CD8-positive, alpha-beta memory T cell (primary cell): ENCODE results near the gene CDCA4. TPM values are rescaled to one million over a fixed set of nuclear protein-coding genes. Genes with fewer than 3 reads are reported as not detected.

ENCODE experiments used
- CTCF ChIA-PET: fragments of 350-600 bp; sonication (Branson Sonifier 250); formaldehyde crosslinking; loops from one replicate; lab custom pipeline; 2021; ENCODE audit warnings: antibody characterized with exemption; lab: Charles Lee
- POLR2A ChIA-PET: fragments of 350-600 bp; sonication (Branson Sonifier 250); formaldehyde crosslinking; loops from one replicate; lab custom pipeline; 2021; ENCODE audit warnings: antibody characterized with exemption; lab: Charles Lee
- DNase-seq, 5 donors: peaks; one replicate each; pipeline versions ENCODE4 v3.0.0 to v3.0.0-alpha.2; 2020 to 2022; ENCODE audit warnings: mixed read lengths in 1 of 5
- H3K27ac ChIP-seq: one replicate; pipeline ENCODE4 v1.7.0; 2013; ENCODE audit warnings: low read depth, mild to moderate bottlenecking, low read length, moderate library complexity
- H3K27me3 ChIP-seq: 2 replicates; pipeline ENCODE4 v1.7.0; 2013; ENCODE audit warnings: low read length, mild to moderate bottlenecking; ENCODE audit not compliant: insufficient read depth, poor library complexity, severe bottlenecking
- H3K36me3 ChIP-seq: 2 replicates; pipeline ENCODE4 v1.7.0; 2013; ENCODE audit warnings: mild to moderate bottlenecking, low read length, moderate library complexity; ENCODE audit not compliant: insufficient read depth
- H3K4me1 ChIP-seq: 2 replicates; pipeline ENCODE4 v1.7.0; 2013; ENCODE audit warnings: mild to moderate bottlenecking, low read length, moderate library complexity; ENCODE audit not compliant: insufficient read depth
- H3K4me3 ChIP-seq: 2 replicates; pipeline ENCODE4 v1.7.0; 2013; ENCODE audit warnings: mild to moderate bottlenecking, low read length
- H3K9me3 ChIP-seq: 2 replicates; pipeline ENCODE4 v1.7.0; 2013; ENCODE audit warnings: mild to moderate bottlenecking, low read length
- H3K27ac Mint-ChIP-seq, 8 donors: one replicate each; pipeline ENCODE4 v1.8.0; 2020 to 2021; ENCODE audit warnings: mixed read lengths in 8 of 8, mild to moderate bottlenecking in 6 of 8, inconsistent platforms in 3 of 8, moderate library complexity in 3 of 8
- H3K27me3 Mint-ChIP-seq, 2 donors: one replicate each; pipeline ENCODE4 v1.8.0; 2020 to 2021; ENCODE audit warnings: mixed read lengths in 2 of 2, mild to moderate bottlenecking in 1 of 2, moderate library complexity in 1 of 2
- H3K36me3 Mint-ChIP-seq, 3 donors: one replicate each; pipeline ENCODE4 v1.8.0; 2020 to 2021; ENCODE audit warnings: mixed read lengths in 3 of 3, inconsistent platforms in 1 of 3, mild to moderate bottlenecking in 1 of 3
- H3K4me1 Mint-ChIP-seq, 3 donors: one replicate each; pipeline ENCODE4 v1.8.0; 2020 to 2021; ENCODE audit warnings: mixed read lengths in 3 of 3, inconsistent platforms in 1 of 3, mild to moderate bottlenecking in 1 of 3
- H3K4me3 Mint-ChIP-seq, 7 donors: one replicate each; pipeline ENCODE4 v1.8.0; 2020 to 2021; ENCODE audit warnings: mixed read lengths in 7 of 7, mild to moderate bottlenecking in 6 of 7, moderate library complexity in 4 of 7, inconsistent platforms in 2 of 7
- H3K9me3 Mint-ChIP-seq, 5 donors: one replicate each; pipeline ENCODE4 v1.8.0; 2020 to 2022; ENCODE audit warnings: mixed read lengths in 5 of 5, mild to moderate bottlenecking in 3 of 5, moderate library complexity in 2 of 5, inconsistent platforms in 1 of 5
- polyA plus RNA-seq: library from polyadenylated mRNA; unstranded; fragments of 300-500 nt; fragmentation: Illumina TruSeq; gene quantifications from one replicate; pipeline ENCODE4 v1.2.3, GENCODE V29; 2021
- total RNA-seq, 2 experiments: library from RNA; stranded (reverse); gene quantifications; one replicate each; pipeline ENCODE4 v1.2.3, GENCODE V29; 2021

CDCA4 gene
- total and polyA plus RNA-seq, 3 experiments from 2014 or later = 23.8 to 76.7 (median 73.0) TPM

DNA sequence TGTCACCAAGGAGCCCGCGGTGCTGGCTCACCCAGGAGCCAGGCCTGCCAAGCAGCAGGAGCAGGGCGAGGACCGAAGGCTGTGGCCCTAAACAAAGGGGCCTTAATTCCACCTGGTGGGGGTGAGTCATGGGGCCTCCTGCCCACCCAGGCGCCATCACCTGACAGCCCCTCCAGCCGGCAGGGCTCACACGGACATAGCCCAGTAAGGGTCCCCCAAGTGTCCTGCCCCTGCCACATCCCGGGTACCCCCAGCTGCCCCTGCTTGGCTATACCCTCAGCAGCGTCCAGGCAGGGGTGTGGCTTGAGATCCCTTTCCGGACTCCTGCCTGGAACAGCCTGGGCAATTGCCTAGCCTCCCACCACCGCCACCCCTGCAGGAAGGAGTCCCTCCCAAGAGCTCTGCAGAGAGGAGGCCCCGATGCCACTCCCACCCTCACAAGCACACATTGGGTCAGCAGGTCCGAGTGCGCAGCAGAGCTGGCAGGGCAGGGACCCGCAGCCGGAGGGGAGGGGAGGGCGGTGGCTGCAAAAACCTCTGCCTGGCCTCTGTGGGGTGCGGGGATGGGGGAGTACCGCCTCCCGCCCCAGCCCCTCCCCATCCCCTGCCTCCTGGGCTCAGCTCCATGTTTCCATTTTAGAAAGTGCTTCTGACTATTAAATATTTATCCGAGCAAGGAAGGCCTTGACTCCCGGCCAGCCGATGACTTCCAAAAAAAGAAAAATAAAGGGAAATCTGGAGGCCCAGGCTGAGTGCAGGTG, 47.3 kb downstream of the CDCA4 start:
- H3K27ac ChIP-seq = no peak overlapping the region
- Mint-ChIP-seq H3K4me1 (peaks cover 5 to 19% (median 11%) of the 10 kb centered on the region in 3 donors), H3K27me3 (peaks cover 12 to 33% of the 10 kb centered on the region in 2 donors), H3K4me3 (no peak overlapping the region), H3K27ac (no peak overlapping the region), H3K9me3 (no peaks in the 10 kb centered on the region), H3K36me3 (no peaks in the 10 kb centered on the region)
- peak in 1 of 5 donors; percentile 43 for DNase-seq
- H3K27me3 ChIP-seq = peaks cover 16% of the 10 kb centered on the region
- H3K9me3 ChIP-seq = no peaks in the 10 kb centered on the region
- no peaks in the 10 kb centered on the region for H3K36me3 ChIP-seq
- ChIA-PET POLR2A (no interaction called here), CTCF (interaction anchor here (1.2 to 6.5 kb wide), 5 partner anchors 12 to 208 kb away, joined by 3 to 122 read pairs (median 6); partner anchors contain the start of gene CLBA1)
- no peak overlapping the region for H3K4me3 ChIP-seq
- H3K4me1 ChIP-seq = peaks cover 7% of the 10 kb centered on the region

DNA sequence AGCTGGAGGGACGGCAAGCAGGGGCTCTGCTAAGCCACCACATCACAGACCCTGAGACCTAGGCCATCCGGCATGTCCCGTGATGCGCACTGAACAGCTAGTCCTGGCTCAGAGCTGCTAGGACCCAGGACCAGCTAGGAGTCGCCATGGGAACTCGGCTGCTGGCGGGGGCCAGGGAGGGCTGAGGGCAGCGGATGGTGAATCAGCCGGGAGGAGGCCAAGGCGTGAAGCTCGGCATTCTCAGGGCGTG, 47.8 kb downstream of the CDCA4 start:
- no peaks in the 10 kb centered on the region for H3K9me3 ChIP-seq
- POLR2A ChIA-PET = no interaction called here
- CTCF ChIA-PET = interaction anchor here (6.5 kb wide), 1 partner anchor 72 kb away, joined by 122 read pairs; no protein-coding TSS in a partner anchor
- peaks cover 3 to 17% (median 11%) of the 10 kb centered on the region in 3 donors for H3K4me1 Mint-ChIP-seq
- H3K36me3 Mint-ChIP-seq = no peaks in the 10 kb centered on the region
- no peaks in the 10 kb centered on the region for H3K9me3 Mint-ChIP-seq
- H3K4me3 ChIP-seq = no peak overlapping the region
- peaks cover 17% of the 10 kb centered on the region for H3K27me3 ChIP-seq
- DNase-seq = peak in 1 of 5 donors; percentile 44
- no peak overlapping the region for H3K27ac Mint-ChIP-seq
- H3K4me1 ChIP-seq = peaks cover 7% of the 10 kb centered on the region
- no peaks in the 10 kb centered on the region for H3K36me3 ChIP-seq
- no peak overlapping the region for H3K27ac ChIP-seq
- peaks cover 11 to 36% of the 10 kb centered on the region in 2 donors for H3K27me3 Mint-ChIP-seq
- no peak overlapping the region for H3K4me3 Mint-ChIP-seq

DNA sequence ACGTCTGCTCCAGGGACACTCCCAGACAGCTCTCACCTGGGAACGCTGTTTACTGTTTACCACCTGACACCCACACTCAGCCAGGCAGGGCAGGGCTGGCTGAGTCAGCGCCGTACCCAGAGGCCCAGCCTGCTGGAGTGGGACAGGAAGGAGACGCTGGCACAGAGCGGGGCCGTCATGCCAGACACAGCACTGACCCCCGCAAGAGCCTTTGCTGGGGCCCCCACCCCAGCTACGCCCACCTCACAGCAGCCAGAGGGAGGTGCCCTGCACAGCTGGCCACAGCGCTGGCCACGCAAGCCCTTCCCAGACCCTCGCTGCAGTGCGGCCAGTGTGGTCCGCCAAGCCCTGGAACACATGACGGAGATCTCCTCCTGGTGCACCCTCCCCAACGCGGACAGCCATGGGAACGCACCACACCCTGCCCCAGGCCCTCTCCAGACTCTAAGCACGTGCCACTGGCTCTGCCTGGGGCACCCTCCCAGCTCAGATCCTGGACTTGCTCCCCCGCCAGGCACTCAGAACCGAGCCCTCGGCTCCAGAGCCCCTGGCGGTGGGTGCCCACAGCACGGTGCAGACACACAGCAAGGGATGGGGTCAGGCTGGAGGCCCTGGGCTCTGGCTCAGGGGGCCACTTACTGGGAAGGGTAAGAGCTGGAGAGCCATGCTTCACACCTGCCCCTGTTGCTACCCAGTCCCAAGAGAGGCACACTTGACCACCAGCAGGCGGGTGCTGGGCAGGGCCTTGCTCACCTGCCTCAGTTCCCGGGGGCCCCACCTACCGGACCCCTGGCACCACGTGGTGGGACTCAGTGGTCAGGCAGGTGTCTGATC, 48.4 kb downstream of the CDCA4 start:
- peaks cover 11 to 33% of the 10 kb centered on the region in 2 donors for H3K27me3 Mint-ChIP-seq
- H3K9me3 Mint-ChIP-seq = no peaks in the 10 kb centered on the region
- no peak overlapping the region for H3K27ac Mint-ChIP-seq
- peaks cover 18% of the 10 kb centered on the region for H3K27me3 ChIP-seq
- ChIA-PET CTCF (interaction anchor here (6.5 kb wide), 1 partner anchor 72 kb away, joined by 122 read pairs; no protein-coding TSS in a partner anchor), POLR2A (no interaction called here)
- no peak for DNase-seq
- peaks cover 3 to 13% (median 8%) of the 10 kb centered on the region in 3 donors for H3K4me1 Mint-ChIP-seq
- no peaks in the 10 kb centered on the region for H3K36me3 ChIP-seq
- no peaks in the 10 kb centered on the region for H3K9me3 ChIP-seq
- H3K36me3 Mint-ChIP-seq = no peaks in the 10 kb centered on the region
- H3K4me1 ChIP-seq = peaks cover 3% of the 10 kb centered on the region
- H3K4me3 Mint-ChIP-seq = no peak overlapping the region
- no peak overlapping the region for H3K4me3 ChIP-seq
- no peak overlapping the region for H3K27ac ChIP-seq

- no peaks in the 10 kb centered on the region for H3K36me3 Mint-ChIP-seq
- H3K4me3 Mint-ChIP-seq = no peak overlapping the region
- POLR2A ChIA-PET = no interaction called here
- Histone ChIP-seq H3K36me3 (no peaks in the 10 kb centered on the region), H3K9me3 (no peaks in the 10 kb centered on the region), H3K4me3 (no peak overlapping the region), H3K27ac (no peak overlapping the region), H3K27me3 (peaks cover 10% of the 10 kb centered on the region), H3K4me1 (no peaks in the 10 kb centered on the region)
- H3K4me1 Mint-ChIP-seq = peaks cover 3 to 8% (median 4%) of the 10 kb centered on the region in 3 donors
- peaks cover 8 to 26% of the 10 kb centered on the region in 2 donors for H3K27me3 Mint-ChIP-seq
- CTCF ChIA-PET = interaction anchor here (6.5 kb wide), 1 partner anchor 73 kb away, joined by 122 read pairs; no protein-coding TSS in a partner anchor
- DNase-seq = no peak
- no peaks in the 10 kb centered on the region for H3K9me3 Mint-ChIP-seq
- no peak overlapping the region for H3K27ac Mint-ChIP-seq
Observed at GRCh38 chr14:104971447-104972240, 49.2 kb downstream of the CDCA4 start.

GRCh38 chr14:104970231-104971068, 50.4 kb downstream of the CDCA4 start:
- peaks cover 4% of the 10 kb centered on the region for H3K27me3 ChIP-seq
- peaks cover 5 to 20% of the 10 kb centered on the region in 2 donors for H3K27me3 Mint-ChIP-seq
- H3K4me1 Mint-ChIP-seq = no peaks in the 10 kb centered on the region
- no peaks in the 10 kb centered on the region for H3K9me3 ChIP-seq
- no peak for DNase-seq
- POLR2A ChIA-PET = no interaction called here
- CTCF ChIA-PET = interaction anchor here (1.2 to 2.9 kb wide), 2 partner anchors 14 to 75 kb away, joined by 3 to 10 read pairs; no protein-coding TSS in a partner anchor
- H3K4me3 Mint-ChIP-seq = no peak overlapping the region
- no peak overlapping the region for H3K27ac ChIP-seq
- H3K27ac Mint-ChIP-seq = no peak overlapping the region
- no peaks in the 10 kb centered on the region for H3K36me3 ChIP-seq
- H3K9me3 Mint-ChIP-seq = no peaks in the 10 kb centered on the region
- no peaks in the 10 kb centered on the region for H3K4me1 ChIP-seq
- no peaks in the 10 kb centered on the region for H3K36me3 Mint-ChIP-seq
- no peak overlapping the region for H3K4me3 ChIP-seq

DNA sequence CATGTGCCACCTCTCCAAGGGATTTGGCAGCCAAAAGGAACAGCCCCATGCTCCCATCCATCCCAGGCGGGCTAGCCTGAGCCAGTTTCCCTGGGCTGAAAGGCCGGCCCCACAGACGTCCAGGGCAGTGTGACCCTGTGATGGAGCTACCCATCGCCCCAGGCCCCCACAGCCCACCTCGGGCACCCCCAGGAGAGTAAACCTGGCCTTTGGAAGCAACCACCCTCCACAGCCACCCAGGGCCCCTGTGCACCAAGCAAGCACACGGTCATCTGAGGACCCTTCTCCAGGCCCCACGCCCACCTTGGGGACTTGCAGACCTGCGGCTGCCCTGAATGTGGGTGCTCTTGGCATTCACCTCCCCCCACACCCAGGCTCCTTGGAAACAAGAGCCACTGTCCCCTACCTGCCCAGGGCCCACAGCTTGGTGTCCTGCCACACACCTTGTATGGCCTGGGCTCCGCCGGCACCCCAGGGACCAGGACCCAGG, 51.1 kb downstream of the CDCA4 start:
- ChIA-PET POLR2A (no interaction called here), CTCF (interaction anchor here (1.2 to 2.9 kb wide), 2 partner anchors 15 to 76 kb away, joined by 3 to 10 read pairs; no protein-coding TSS in a partner anchor)
- H3K4me3 Mint-ChIP-seq = no peak overlapping the region
- Histone ChIP-seq H3K4me3 (no peak overlapping the region), H3K36me3 (no peaks in the 10 kb centered on the region), H3K27ac (no peak overlapping the region), H3K9me3 (no peaks in the 10 kb centered on the region), H3K4me1 (no peaks in the 10 kb centered on the region), H3K27me3 (peaks cover 4% of the 10 kb centered on the region)
- no peaks in the 10 kb centered on the region for H3K36me3 Mint-ChIP-seq
- DNase-seq = no peak
- H3K4me1 Mint-ChIP-seq = no peaks in the 10 kb centered on the region
- H3K27me3 Mint-ChIP-seq = peaks cover 5 to 20% of the 10 kb centered on the region in 2 donors
- no peak overlapping the region for H3K27ac Mint-ChIP-seq
- no peaks in the 10 kb centered on the region for H3K9me3 Mint-ChIP-seq
